K562 (cell line): Measurements from ENCODE around the gene CFAP141. TPM values are rescaled to one million over a fixed set of nuclear protein-coding genes. Genes with fewer than 3 reads are reported as not detected.

Experiments used
- BRD9 ChIP-seq: fragments of 450-650 bp; IDR thresholded peaks from 2 replicates; pipeline ENCODE4 v1.6.1; 2018; ENCODE audit warnings: low read depth; ENCODE audit not compliant: partially characterized antibody
- CTBP1 ChIP-seq: fragments of 450-650 bp; IDR thresholded peaks from 2 replicates; pipeline ENCODE4 v1.6.1; 2016; ENCODE audit warnings: borderline replicate concordance
- E2F3 ChIP-seq: fragments of 250-450 bp; sonication (Bioruptor Pico); IDR thresholded peaks from 2 replicates; pipeline ENCODE4 v1.4.0; 2020; ENCODE audit warnings: mild to moderate bottlenecking
- EZH2 ChIP-seq: IDR thresholded peaks from 2 replicates; pipeline ENCODE4 v1.6.1; 2012; ENCODE audit warnings: low read depth, mild to moderate bottlenecking, inconsistent platforms, low read length, borderline replicate concordance
- GATAD2B ChIP-seq: fragments of 450-650 bp; IDR thresholded peaks from 2 replicates; pipeline ENCODE4 v1.6.1; 2017; ENCODE audit warnings: mild to moderate bottlenecking, borderline replicate concordance
- HNRNPL ChIP-seq: fragments of 200-400 bp; formaldehyde crosslinking; IDR thresholded peaks from 2 replicates; pipeline ENCODE4 v1.6.1; 2017; ENCODE audit warnings: low read depth, mild to moderate bottlenecking, low read length
- KLF6 ChIP-seq: fragments of 250-450 bp; sonication (Bioruptor Pico); IDR thresholded peaks from 2 replicates; pipeline ENCODE4 v1.4.0; 2020; ENCODE audit warnings: mild to moderate bottlenecking, moderate library complexity, borderline replicate concordance
- LARP7 ChIP-seq: fragments of 450-650 bp; IDR thresholded peaks from 2 replicates; pipeline ENCODE4 v1.6.1; 2016
- MTA3 ChIP-seq: fragments of 450-650 bp; formaldehyde crosslinking; IDR thresholded peaks from 2 replicates; pipeline ENCODE4 v1.6.1; 2017; ENCODE audit warnings: mild to moderate bottlenecking, borderline replicate concordance
- ZNF316 ChIP-seq: fragments of 450-650 bp; IDR thresholded peaks from 2 replicates; pipeline ENCODE4 v1.6.1; 2016
- ZNF347 ChIP-seq: fragments of 450-650 bp; formaldehyde crosslinking; IDR thresholded peaks from 2 replicates; pipeline ENCODE4 v1.4.0; 2020; ENCODE audit warnings: low read depth, mild to moderate bottlenecking, moderate library complexity
- ZNF589 ChIP-seq: fragments of 200-800 bp; sonication (Bioruptor generic); IDR thresholded peaks from 2 replicates; pipeline ENCODE4 v1.6.1; 2016; ENCODE audit warnings: low read depth, missing genetic modification characterization, missing compliant biosample characterization
- ZNF699 ChIP-seq: fragments of 250-450 bp; sonication (Bioruptor Pico); IDR thresholded peaks from 2 replicates; pipeline ENCODE4 v1.8.0; 2021; ENCODE audit warnings: mild to moderate bottlenecking, moderate library complexity; ENCODE audit not compliant: insufficient replicate concordance
- polyA plus RNA-seq, 8 experiments: library from polyadenylated mRNA; depleted of rRNA in 4 of 8; stranded (reverse) in 5 of 8; unstranded in 3 of 8; fragments of >200 nt; fragmentation: Nextera tagmentation in 2 of 8; fragmentation: Illumina TruSeq in 1 of 8; extraction: Ambion mirVana in 2 of 8; extraction: Trizol in 1 of 8; gene quantifications; 2 replicates each; pipeline versions ENCODE4 v1.2.1 to v1.2.3, GENCODE V29; 2011 to 2014; ENCODE audit warnings: inconsistent platforms in 1 of 8, missing spikeins in 1 of 8
- total RNA-seq, 7 experiments: library from RNA; depleted of rRNA in 6 of 7; stranded (reverse); fragments of >200 nt in 6 of 7; fragmentation: Illumina TruSeq in 2 of 7; extraction: Trizol in 2 of 7; gene quantifications; 2 replicates each; pipeline versions ENCODE4 v1.2.1 to v1.2.3, GENCODE V29; 2011 to 2021; ENCODE audit warnings: low replicate concordance in 1 of 7
- TF ChIP-seq, protein P1 (sequence below): fragments of 250-450 bp; sonication (Bioruptor Pico); IDR thresholded peaks from 2 replicates; pipeline ENCODE4 v1.5.0; 2021
- TF ChIP-seq, protein P2 (sequence below): fragments of 450-650 bp; formaldehyde crosslinking; IDR thresholded peaks from 2 replicates; pipeline ENCODE4 v1.4.0; 2020; ENCODE audit warnings: mild to moderate bottlenecking, moderate library complexity
- TF ChIP-seq, protein P3 (sequence below): IDR thresholded peaks from 2 replicates; pipeline ENCODE4 v1.6.1; 2011; ENCODE audit not compliant: insufficient read length; ENCODE audit errors: extremely low read depth
- TF ChIP-seq, protein P4 (sequence below): fragments of 450-650 bp; formaldehyde crosslinking; IDR thresholded peaks from 2 replicates; pipeline ENCODE4 v1.4.0; 2020; ENCODE audit warnings: mild to moderate bottlenecking, moderate library complexity
- TF ChIP-seq, protein P5 (sequence below): fragments of 250-450 bp; sonication (Bioruptor Pico); IDR thresholded peaks from 2 replicates; pipeline ENCODE4 v1.9.0; 2021; ENCODE audit warnings: mild to moderate bottlenecking
- TF ChIP-seq, protein P6 (sequence below): fragments of 450-650 bp; conservative IDR thresholded peaks from 2 replicates; pipeline ENCODE4 v1.6.1; 2016; ENCODE audit warnings: missing genetic modification characterization, low read depth, mild to moderate bottlenecking, control low read depth, missing compliant biosample characterization
- TF ChIP-seq, protein P7 (sequence below): fragments of 450-650 bp; IDR thresholded peaks from one replicate; pipeline ENCODE4 v1.6.1; 2018; ENCODE audit warnings: mild to moderate bottlenecking, moderate library complexity; ENCODE audit not compliant: partially characterized antibody

The CFAP141 gene
- total and polyA plus RNA-seq, 9 of the 15 experiments (the other 6 are each of a cell fraction or from before 2014, with no cell fraction given) = not detected

DNA sequence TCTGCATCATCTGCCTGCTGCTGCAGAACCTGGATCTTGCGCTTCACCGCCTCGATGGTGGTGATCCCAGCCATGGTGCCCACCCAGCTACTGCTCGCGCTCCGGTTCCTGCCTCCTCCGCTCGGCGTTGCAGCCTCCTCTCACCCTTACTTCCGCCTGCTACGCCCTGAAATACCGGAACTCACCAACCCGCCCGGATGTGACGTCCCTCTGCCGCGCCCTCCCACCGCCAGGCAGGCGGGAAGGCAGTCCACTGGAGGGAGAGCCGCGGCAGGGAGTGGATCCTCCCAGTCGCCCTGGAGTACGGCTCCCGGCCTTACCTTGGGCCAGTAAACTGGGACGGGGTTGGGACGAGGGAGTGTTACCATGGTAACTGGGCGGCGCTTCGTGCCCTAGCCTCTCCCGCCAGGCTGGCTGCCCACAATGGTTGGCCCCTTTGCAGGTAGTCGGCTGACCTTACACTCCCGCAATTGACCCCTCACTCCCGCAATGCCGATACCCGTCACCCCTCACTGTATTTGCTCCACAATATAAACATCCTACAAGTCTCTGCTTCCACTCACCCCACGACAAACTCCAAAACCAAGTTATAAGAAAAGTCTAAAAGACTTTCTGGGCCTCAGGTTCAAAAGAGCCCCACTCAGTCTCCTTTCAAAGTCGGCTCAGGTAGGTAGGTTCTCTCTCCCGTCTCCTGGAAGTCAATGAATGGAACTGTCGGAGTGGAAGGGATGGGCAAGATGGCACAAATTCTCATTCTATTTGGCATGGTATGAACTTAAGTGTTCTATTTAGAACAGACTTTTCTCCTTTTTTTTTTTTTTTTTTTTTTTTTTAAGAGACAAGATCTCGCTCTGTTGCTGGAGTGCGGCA is 22.9 kb downstream of the CFAP141 start (continued):
- TF ChIP-seq, protein P1, sequence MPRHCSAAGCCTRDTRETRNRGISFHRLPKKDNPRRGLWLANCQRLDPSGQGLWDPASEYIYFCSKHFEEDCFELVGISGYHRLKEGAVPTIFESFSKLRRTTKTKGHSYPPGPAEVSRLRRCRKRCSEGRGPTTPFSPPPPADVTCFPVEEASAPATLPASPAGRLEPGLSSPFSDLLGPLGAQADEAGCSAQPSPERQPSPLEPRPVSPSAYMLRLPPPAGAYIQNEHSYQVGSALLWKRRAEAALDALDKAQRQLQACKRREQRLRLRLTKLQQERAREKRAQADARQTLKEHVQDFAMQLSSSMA (CRISPR knock-in tag) = no peak
- TF ChIP-seq ZNF316 (no peak), LARP7 (peak; percentile 56; the same call in 1 of the 2 replicates), GATAD2B (no peak), MTA3 (peak; percentile 94), ZNF589 (no peak), HNRNPL (no peak), E2F3 (peak; percentile 94), ZNF347 (no peak), EZH2 (no peak), BRD9 (peak; percentile 1), ZNF699 (no peak), CTBP1 (peak; percentile 90), KLF6 (CRISPR knock-in tag) (peak; percentile 75; the same call in 1 of the 2 replicates)
- TF ChIP-seq, protein P2, sequence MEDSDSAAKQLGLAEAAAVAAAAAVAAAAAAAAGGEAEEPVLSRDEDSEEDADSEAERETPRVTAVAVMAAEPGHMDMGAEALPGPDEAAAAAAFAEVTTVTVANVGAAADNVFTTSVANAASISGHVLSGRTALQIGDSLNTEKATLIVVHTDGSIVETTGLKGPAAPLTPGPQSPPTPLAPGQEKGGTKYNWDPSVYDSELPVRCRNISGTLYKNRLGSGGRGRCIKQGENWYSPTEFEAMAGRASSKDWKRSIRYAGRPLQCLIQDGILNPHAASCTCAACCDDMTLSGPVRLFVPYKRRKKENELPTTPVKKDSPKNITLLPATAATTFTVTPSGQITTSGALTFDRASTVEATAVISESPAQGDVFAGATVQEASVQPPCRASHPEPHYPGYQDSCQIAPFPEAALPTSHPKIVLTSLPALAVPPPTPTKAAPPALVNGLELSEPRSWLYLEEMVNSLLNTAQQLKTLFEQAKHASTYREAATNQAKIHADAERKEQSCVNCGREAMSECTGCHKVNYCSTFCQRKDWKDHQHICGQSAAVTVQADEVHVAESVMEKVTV = no peak
- TF ChIP-seq, protein P3, sequence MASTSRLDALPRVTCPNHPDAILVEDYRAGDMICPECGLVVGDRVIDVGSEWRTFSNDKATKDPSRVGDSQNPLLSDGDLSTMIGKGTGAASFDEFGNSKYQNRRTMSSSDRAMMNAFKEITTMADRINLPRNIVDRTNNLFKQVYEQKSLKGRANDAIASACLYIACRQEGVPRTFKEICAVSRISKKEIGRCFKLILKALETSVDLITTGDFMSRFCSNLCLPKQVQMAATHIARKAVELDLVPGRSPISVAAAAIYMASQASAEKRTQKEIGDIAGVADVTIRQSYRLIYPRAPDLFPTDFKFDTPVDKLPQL = no peak
- TF ChIP-seq, protein P4, sequence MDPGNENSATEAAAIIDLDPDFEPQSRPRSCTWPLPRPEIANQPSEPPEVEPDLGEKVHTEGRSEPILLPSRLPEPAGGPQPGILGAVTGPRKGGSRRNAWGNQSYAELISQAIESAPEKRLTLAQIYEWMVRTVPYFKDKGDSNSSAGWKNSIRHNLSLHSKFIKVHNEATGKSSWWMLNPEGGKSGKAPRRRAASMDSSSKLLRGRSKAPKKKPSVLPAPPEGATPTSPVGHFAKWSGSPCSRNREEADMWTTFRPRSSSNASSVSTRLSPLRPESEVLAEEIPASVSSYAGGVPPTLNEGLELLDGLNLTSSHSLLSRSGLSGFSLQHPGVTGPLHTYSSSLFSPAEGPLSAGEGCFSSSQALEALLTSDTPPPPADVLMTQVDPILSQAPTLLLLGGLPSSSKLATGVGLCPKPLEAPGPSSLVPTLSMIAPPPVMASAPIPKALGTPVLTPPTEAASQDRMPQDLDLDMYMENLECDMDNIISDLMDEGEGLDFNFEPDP (CRISPR knock-in tag) = no peak
- TF ChIP-seq, protein P5, sequence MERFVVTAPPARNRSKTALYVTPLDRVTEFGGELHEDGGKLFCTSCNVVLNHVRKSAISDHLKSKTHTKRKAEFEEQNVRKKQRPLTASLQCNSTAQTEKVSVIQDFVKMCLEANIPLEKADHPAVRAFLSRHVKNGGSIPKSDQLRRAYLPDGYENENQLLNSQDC (CRISPR knock-in tag) = no peak
- TF ChIP-seq, protein P6, sequence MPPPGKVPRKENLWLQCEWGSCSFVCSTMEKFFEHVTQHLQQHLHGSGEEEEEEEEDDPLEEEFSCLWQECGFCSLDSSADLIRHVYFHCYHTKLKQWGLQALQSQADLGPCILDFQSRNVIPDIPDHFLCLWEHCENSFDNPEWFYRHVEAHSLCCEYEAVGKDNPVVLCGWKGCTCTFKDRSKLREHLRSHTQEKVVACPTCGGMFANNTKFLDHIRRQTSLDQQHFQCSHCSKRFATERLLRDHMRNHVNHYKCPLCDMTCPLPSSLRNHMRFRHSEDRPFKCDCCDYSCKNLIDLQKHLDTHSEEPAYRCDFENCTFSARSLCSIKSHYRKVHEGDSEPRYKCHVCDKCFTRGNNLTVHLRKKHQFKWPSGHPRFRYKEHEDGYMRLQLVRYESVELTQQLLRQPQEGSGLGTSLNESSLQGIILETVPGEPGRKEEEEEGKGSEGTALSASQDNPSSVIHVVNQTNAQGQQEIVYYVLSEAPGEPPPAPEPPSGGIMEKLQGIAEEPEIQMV (tag) = no peak
- TF ChIP-seq, protein P7, sequence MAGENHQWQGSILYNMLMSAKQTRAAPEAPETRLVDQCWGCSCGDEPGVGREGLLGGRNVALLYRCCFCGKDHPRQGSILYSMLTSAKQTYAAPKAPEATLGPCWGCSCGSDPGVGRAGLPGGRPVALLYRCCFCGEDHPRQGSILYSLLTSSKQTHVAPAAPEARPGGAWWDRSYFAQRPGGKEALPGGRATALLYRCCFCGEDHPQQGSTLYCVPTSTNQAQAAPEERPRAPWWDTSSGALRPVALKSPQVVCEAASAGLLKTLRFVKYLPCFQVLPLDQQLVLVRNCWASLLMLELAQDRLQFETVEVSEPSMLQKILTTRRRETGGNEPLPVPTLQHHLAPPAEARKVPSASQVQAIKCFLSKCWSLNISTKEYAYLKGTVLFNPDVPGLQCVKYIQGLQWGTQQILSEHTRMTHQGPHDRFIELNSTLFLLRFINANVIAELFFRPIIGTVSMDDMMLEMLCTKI = no peak
